Activated CD4-positive, alpha-beta T cell treated with anti-CD3 and anti-CD28 coated beads, Interleukin-2, amount 50 U/mL, for 16 hours (primary cell): ENCODE results near the gene AGXT2.
"Not testable (repeated sequence)": the region's sequence is repeated elsewhere in the genome, so short reads cannot be mapped to it uniquely, and the experiment has no call there.

Experiments used
- DNase-seq: peaks from one replicate; pipeline ENCODE4 v3.0.0-alpha.2; 2020

Gene AGXT2

GRCh38 chr5:35050541-35051126 is 2.9 kb upstream of the AGXT2 start:
- DNase-seq: no peak

- DNase-seq: no peak
These were observed 1.2 kb upstream of the AGXT2 start for GRCh38 chr5:35048910-35049309.

DNA sequence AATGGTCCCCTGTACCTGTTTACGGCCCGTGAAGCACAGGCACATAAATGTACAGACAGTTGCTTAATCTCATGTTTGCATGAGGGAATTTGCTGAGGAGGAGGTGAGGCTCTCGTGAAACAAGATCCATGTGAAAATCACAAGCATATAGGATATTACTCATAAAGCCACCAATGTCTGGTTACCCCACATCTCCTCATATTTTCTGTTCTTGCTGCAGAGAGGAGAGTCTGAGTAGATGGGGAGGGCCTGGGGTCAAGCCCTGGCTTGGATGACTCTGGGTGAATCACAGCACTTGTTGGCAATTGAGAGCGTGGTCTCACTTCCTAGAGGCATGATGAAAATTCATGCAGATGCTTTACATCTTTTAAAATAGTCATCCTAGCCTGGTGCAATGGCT is 975 bp downstream of the AGXT2 start:
- no peak for DNase-seq

GRCh38 chr5:35045280-35045679 is 2.5 kb downstream of the AGXT2 start:
- no peak for DNase-seq

GRCh38 chr5:35044649-35045048 is 3.1 kb downstream of the AGXT2 start:
- no peak for DNase-seq

DNA sequence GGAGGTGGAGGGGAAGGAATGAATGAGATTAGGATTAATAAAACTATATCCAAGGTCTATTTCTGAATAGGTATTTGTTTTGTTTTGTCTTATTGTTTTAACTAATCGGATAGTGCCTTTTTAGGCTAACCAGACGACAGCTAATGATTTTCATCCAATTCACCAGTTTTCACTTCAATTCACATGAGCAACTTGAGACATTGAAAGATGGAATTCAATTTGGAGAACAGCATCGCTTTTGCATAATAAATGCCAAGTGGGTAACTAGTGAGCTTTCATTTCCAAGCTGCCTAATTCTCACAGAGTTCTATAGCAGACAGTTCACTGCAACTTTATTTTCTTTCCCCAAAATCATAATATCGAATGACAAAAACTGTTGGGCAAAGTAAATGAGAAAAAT is 5.0 kb downstream of the AGXT2 start:
- no peak for DNase-seq

GRCh38 chr5:35041261-35041660 is 6.5 kb downstream of the AGXT2 start:
- no peak for DNase-seq

- no peak for DNase-seq
These were observed 8.9 kb downstream of the AGXT2 start for GRCh38 chr5:35038891-35039290.

DNA sequence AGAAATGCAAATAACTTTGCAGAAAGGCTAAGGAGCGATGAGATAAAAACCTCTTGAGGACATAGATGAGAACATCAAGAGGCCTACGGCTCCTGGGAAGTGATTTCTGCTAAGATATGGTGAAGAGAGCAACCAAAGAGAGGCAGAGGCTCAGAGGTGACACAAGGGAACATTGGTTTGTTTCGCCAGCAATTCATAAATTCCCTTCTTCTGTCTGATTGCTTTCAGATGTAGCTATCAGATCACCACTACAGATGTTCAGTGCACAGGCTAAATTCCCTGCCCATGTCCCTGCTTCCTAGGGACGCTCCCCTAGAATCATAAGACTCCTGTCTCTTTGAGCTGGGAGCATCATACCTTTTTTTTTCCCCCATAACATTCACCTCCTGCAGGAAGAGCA is 11.2 kb downstream of the AGXT2 start:
- no peak for DNase-seq

- not testable (repeated sequence) for DNase-seq
These were observed 11.8 kb downstream of the AGXT2 start for GRCh38 chr5:35035929-35036328.

- no peak for DNase-seq
These were observed 12.5 kb downstream of the AGXT2 start for GRCh38 chr5:35035271-35035670.

DNA sequence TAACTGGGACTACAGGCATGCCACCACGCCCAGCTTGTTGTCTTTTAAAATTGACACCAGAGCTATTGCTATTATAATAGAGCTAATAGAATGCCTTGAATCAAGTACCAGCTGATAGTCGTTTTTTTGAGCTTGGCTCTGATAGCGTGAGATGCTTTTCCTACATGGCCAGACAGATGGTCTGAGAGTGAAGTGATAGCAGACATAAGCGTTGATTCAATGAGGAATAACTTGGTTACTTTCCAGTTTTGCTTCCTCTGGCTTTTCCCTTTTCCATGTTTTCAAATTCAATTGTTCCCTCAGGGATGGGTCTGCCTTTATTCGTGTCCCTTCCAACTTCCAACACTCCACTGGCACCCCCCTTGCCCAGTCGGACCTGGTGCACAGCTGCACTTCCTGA is 15.4 kb downstream of the AGXT2 start:
- no peak for DNase-seq

DNA sequence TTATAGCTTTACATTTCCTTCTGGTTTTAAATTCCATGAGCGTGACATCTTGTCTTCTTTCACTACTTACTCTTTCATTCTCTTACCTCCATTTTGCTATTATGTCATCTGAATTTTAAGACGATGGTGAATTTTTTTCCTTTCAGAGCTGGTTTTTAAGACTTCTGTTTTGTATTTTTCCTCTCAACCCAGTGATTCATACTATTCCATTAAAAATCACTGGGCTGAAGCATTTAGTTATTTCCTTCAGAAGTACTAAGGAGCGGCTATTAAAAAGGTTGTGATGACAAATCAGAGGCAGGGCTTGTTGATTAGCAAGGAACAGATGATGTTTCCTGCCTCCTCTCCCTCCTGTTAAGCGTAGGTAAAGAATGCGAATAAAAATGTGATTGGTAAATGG is 16.5 kb downstream of the AGXT2 start:
- no peak for DNase-seq

DNA sequence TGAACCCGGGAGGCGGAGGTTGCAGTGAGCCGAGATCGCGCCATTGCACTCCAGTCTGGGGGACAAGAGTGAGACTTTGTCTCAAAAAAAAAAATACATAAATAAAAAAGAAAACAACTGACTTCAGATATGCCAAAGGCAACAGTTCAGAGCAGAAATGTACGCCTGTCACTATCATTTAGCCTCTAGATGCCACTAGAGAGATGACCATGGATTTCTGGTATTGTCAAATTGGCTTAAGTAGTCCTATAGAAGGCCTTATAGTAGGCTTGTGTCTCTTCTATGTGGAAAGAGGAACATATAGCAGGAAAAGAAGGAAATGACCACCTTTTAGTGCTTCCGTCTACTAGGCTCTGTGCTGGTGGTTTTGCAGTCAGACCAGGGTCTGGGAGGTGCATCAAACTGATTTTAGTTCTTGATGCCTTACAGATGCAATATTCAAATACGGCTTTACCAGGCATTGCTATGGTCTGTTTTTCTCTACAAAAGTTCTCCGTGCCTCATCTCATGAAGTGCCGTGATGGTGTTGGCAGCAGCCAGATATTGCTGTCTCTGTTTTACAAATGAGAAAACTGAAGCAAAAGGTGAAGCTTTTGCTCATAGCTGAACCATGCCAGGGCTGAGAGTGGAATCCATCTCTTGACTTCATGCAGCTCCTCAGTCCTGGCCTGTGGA is 17.2 kb downstream of the AGXT2 start:
- no peak for DNase-seq

- no peak for DNase-seq
These were observed 18.4 kb downstream of the AGXT2 start for GRCh38 chr5:35029333-35029732.

DNA sequence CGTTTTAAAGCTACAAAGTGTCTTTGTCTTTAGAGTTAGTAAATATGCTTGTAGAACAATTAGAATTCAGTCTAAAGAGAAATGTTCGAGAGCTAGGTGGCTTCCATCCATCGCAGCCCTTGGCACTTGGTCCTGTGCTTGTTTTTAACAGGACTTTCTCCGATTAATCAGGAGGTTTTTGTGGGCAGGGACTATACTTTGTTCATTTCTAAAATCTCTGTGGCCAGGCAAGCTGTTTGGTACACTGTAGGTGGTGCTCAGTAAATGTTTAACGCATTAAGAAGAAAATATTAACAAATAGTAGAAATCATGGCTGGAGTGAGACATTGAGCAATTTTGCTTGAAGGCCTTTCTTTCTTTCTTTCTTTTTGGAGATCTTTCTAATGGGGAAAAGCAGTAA is 20.8 kb downstream of the AGXT2 start:
- DNase-seq: no peak

GRCh38 chr5:35026280-35026840 is 21.4 kb downstream of the AGXT2 start:
- DNase-seq: no peak

DNA sequence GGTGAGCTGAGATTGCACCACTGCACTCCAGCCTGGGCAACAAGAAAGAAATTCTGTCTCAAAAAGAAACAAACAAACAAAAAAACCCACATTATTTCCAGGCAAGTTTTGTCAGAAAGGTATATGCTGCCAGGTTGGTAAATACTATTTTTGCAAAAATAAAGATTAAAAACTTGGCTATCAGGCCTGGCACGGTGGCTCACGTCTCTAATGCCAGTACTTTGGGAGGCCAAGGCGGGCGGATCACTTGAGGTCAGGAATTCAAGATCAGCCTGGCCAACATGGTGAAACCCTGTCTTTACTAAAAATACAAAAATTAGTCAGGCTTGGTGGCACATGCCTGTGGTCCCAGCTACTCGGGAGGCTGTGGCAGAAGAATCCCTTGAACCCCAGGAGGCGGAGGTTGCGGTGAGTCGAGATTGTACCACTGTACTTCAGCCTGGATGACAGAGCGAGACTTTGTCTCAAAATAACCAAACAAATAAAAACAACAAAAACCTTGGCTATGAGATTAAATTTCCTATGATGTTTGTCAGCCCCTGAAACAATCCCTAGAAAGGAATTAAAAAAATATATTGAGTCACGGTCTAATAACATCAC is 22.7 kb downstream of the AGXT2 start:
- DNase-seq: no peak

- no peak for DNase-seq
These were observed 24.2 kb downstream of the AGXT2 start for GRCh38 chr5:35023391-35024178.

DNA sequence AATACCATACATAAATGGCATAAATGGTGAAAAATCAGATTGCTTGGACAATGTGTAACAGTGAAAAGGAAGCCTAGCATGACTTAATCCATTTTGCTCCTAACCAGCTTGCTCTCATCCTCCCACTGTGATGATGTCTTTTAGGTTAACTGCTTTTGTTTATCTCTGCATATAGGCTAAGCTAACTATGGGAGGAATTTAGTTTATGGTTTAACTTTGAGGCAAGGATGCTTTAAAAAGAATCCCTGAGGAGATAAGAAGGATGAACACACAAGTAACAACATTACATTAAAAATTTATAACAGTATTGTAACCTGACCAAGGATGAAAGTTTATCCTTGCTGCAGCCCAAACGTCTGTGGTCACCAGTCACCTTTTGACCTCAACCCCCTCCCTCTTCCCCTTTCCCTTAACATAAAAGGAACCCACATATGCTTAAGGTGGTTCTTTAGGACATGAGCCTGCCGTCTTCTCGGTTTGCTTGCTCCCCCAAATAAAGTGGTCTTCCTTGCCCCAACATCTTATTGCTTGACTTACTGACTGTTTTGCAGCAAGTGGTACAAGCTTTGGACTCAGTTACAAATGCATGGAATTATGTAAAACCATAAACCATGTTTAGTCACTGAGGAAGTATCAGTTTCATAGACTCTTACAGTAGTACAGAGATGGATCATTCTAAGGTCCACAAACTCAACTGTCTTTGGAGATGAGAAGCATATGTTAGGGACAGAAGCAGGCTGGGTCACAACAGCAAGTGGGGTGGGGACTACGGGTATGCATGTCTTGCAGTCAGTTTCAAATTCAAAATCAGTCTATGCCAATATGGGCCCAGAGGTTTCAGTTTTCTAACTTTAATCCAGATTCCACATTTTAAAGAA is 31.3 kb downstream of the AGXT2 start:
- peak; percentile 3 for DNase-seq

DNA sequence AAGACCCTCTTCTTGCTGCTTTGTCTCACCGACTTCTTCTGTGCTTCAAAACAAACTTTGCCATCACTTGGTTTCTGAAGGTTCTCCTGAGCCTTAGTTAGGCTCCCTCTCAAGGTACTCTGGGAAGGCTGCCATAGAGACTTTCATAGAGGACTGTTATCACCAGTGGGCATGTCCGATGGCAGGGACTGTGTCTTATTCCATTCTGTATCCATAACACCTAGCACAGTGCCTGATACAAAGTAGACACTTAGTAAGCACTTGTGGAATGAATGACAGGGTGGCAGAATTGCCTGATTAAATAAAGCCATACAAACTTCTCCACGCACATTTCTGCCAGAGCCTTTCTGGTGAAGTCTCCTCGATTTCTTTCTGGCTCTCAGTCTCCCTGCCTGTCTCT is 32.7 kb downstream of the AGXT2 start:
- no peak for DNase-seq

DNA sequence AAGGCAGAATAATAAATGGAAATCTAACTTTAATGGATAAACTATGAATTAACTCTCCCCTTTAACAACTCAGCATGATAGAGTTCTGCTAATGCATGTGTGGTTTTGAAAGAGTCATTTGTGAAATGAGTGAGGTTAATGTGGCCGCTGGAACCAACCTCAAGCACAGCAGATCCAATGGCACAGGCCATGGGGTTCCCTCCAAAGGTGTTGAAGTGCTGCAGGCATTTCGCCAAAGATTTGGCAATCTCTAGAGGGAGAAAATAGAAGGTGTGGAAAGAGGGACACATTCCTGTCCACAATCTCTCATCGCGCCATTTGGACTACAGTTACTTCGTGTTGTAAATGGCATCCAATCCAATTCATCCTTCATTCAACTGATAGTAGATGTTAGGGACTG is 35.0 kb downstream of the AGXT2 start:
- peak; percentile 15 for DNase-seq

DNA sequence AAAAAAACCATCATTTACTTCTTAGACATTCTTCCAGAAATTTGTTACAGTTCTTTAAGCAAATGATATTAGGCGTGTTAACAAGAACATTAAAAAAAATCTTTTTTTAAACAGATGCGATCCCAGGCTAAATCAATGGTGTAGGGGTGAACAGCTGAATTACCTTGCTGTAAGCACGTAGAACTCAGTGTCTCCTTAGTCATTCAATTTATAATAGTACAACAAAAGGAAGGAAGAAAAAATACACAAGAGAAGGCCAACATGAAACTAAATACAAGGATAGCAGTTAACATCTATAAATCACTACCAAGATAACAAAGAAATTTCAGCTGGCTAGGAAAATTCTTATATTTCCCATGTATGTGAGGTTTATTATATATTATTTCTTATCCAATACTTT is 35.4 kb downstream of the AGXT2 start:
- DNase-seq: no peak
